ENCODE measurements around the gene TRAF1.
A peak's percentile ranks its signal among the peaks of the same experiment; 100 is the strongest.

Gene TRAF1

GRCh38 chr9:120879446-120879845 lies 47.1 kb downstream of the TRAF1 start:
- H3K27ac ChIP-seq = no peak overlapping the region; the same call in 1 of the 2 replicates
- TF ChIP-seq CTCF (conservative IDR thresholded peaks at IDR 0.05) = no peak

DNA sequence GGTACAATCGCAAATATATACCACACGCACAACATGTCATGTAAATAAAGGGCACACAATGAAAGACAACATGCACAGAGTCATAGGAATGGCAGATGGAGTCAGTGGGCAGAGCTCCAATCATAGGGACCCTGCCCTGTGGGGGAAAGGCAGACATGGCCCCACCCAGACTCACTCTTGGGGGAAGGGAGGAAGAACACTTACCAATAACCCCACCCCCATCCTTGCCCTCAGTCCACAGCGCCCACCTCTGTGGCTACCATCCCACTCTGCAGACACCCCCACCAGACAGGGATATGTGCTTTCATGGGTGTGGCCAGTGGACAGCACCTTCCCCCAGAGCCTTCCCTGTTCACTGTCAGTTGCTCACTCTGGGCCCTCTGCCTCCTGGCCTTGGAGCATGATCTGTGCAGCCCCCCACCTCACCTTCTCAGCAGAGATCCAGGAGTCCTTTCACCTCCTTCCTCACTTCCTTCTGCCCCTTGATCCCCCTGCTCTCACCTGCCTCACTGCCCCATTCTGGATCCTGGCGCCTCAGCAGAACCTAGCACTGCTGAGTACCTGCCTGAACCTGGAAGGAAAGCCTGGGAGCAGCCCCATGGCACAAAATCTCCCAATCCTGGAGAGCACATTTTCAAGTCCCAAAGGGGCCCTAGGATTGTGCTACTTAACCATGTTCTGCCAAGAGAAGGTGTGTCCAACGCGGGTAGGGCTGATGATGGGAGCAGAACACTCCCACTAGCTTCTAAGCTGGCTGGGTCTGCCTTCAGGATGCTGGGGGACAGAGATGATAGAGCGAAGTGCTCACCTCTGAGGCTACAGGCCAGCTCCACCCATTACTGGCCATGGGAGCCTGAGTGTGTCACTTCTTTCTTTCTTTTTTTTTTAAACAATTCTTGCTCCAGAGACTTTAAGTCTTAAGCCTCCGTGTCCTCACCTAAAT lies 48.1 kb downstream of the TRAF1 start:
- H3K27ac ChIP-seq = peak overlapping the region; percentile 94
- TF ChIP-seq CTCF (conservative IDR thresholded peaks at IDR 0.05) = no peak

- TF ChIP-seq CTCF (conservative IDR thresholded peaks at IDR 0.05) = peak; percentile 60
- H3K27ac ChIP-seq = peak overlapping the region; percentile 94
Measured at GRCh38 chr9:120877276-120878034, 49.1 kb downstream of the TRAF1 start.

DNA sequence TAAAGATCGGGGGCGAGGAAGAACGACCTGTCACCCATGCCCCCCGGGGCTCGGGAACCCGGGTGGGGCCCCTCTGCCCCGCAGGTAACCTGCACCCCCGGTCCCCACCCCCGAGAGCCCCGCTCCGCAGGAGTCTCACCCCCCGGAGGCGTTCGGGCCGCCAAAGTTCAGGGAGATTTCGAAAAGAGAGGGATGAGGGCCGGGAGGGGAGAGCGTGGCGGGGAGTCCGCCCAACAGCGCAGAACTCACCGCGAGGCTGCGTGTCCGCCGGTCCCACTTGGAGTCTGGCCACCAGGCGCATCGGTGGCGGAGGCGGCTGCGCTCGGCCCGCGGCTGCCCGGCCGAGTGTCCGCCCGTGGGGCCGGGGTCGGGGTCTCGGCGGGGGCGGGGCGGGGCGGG lies 49.8 kb downstream of the TRAF1 start, which contains the start of gene PHF19:
PHF19 (minus strand) TSS at position 347 of the 399 bp plus-strand sequence. CDS start 2,447 bp downstream, outside the sequence.
- TF ChIP-seq CTCF (conservative IDR thresholded peaks at IDR 0.05) = no peak
- peak within 1 kb of the TSS; percentile 94 for H3K27ac ChIP-seq

- TF ChIP-seq CTCF (conservative IDR thresholded peaks at IDR 0.05) = peak; percentile 32; the same call in 1 of the 2 replicates
- H3K27ac ChIP-seq = peak overlapping the region; percentile 94
Measured at GRCh38 chr9:120875954-120876841, 50.4 kb downstream of the TRAF1 start.

GRCh38 chr9:120875643-120875953 lies 51.0 kb downstream of the TRAF1 start:
- no peak; the same call in 1 of the 2 replicates for TF ChIP-seq CTCF (conservative IDR thresholded peaks at IDR 0.05)
- H3K27ac ChIP-seq = peak overlapping the region; percentile 94

All from VCaP (cell line).